A549 (cell line): ENCODE measurements around the gene MBNL2. TPM values are rescaled to one million over a fixed set of nuclear protein-coding genes. Genes with fewer than 3 reads are reported as not detected.
A peak's percentile ranks its signal among the peaks of the same experiment; 100 is the strongest.

Experiments used
- ATAC-seq, 2 experiments: fragments of 200-7000 bp in 1 of 2; fragments of >200 bp in 1 of 2; cut with Nextera tagmentation in 1 of 2; cut with Tn5 transposase in 1 of 2; 3 replicates each; pipeline versions ENCODE4 v1.8.0 to v1.9.1; 2018 to 2020; ENCODE audit warnings: mild to moderate bottlenecking in 1 of 2, moderate library complexity in 1 of 2
- CTCF ChIA-PET: fragments of 300-600 bp; sonication (Branson Sonifier 250); formaldehyde crosslinking; extraction: SDS; loops from one replicate; lab custom pipeline; 2021; ENCODE audit warnings: antibody characterized with exemption, inconsistent platforms; lab: Yijun Ruan, JAX
- POLR2A ChIA-PET: fragments of 350-600 bp; formaldehyde crosslinking; extraction: SDS; loops from one replicate; lab custom pipeline; 2021; ENCODE audit warnings: antibody characterized with exemption, inconsistent platforms; lab: Yijun Ruan, JAX
- DNase-seq, 2 experiments: peaks; one replicate each; pipeline versions ENCODE4 v3.0.0 to v3.0.0-alpha.2; 2011 to 2016; ENCODE audit warnings: low read depth in 1 of 2, low spot score in 1 of 2
- FAIRE-seq: peaks from 2 replicates; lab custom pipeline; 2011; peaks lifted over from hg19 to GRCh38; lab: Jason Lieb, UNC
- H3K27ac ChIP-seq, 2 experiments: fragments of >200 bp; sonication (Bioruptor Twin); formaldehyde crosslinking; 3 replicates each; pipeline ENCODE4 v1.5.1; 2016 to 2017
- H3K4me1 ChIP-seq: fragments of >200 bp; sonication (Bioruptor Twin); formaldehyde crosslinking; 3 replicates; pipeline ENCODE4 v1.6.1; 2016
- H3K4me2 ChIP-seq: fragments of >200 bp; sonication (Bioruptor Twin); formaldehyde crosslinking; 3 replicates; pipeline ENCODE4 v1.6.1; 2016
- H3K4me3 ChIP-seq: fragments of >200 bp; sonication (Bioruptor Twin); formaldehyde crosslinking; 3 replicates; pipeline ENCODE4 v1.5.1; 2016
- H3K9me3 ChIP-seq: fragments of >200 bp; sonication (Bioruptor Twin); formaldehyde crosslinking; 3 replicates; pipeline ENCODE4 v1.6.1; 2016
- BCL3 ChIP-seq: fragments of >200 bp; sonication (Bioruptor Twin); formaldehyde crosslinking; IDR thresholded peaks from 3 replicates; pipeline ENCODE4 v1.6.1; 2016
- CHD2 ChIP-seq: fragments of 150-350 bp; IDR thresholded peaks from 2 replicates; pipeline ENCODE4 v1.6.1; 2014; ENCODE audit warnings: low read length; ENCODE audit not compliant: partially characterized antibody
- CTCF ChIP-seq: fragments of >200 bp; sonication (Bioruptor Twin); formaldehyde crosslinking; IDR thresholded peaks from 3 replicates; pipeline ENCODE4 v1.5.1; 2016
- E2F6 ChIP-seq: IDR thresholded peaks from 2 replicates; pipeline ENCODE4 v1.6.1; 2012; ENCODE audit warnings: low read depth, borderline replicate concordance
- ELK1 ChIP-seq: fragments of 150-350 bp; IDR thresholded peaks from 2 replicates; pipeline ENCODE4 v1.6.1; 2014; ENCODE audit warnings: low read depth, mild to moderate bottlenecking, low read length
- ESRRA ChIP-seq: fragments of 150-350 bp; IDR thresholded peaks from 2 replicates; pipeline ENCODE4 v1.6.1; 2014; ENCODE audit warnings: mild to moderate bottlenecking, low read length, borderline replicate concordance
- HEYL ChIP-seq: fragments of 250-450 bp; sonication (Bioruptor Pico); IDR thresholded peaks from 2 replicates; pipeline ENCODE4 v1.8.0; 2021; ENCODE audit warnings: mild to moderate bottlenecking, moderate library complexity
- MAFK ChIP-seq: fragments of 450-650 bp; IDR thresholded peaks from 2 replicates; pipeline ENCODE4 v1.6.1; 2014; ENCODE audit not compliant: partially characterized antibody
- NPAS2 ChIP-seq: fragments of 250-450 bp; sonication (Bioruptor Pico); IDR thresholded peaks from 2 replicates; pipeline ENCODE4 v1.8.0; 2022; ENCODE audit warnings: mild to moderate bottlenecking, moderate library complexity, borderline replicate concordance
- PHF8 ChIP-seq: fragments of 200-600 bp; sonication (generic); IDR thresholded peaks from 2 replicates; pipeline ENCODE4 v1.6.1; 2016; ENCODE audit warnings: low read depth, mild to moderate bottlenecking, antibody characterized with exemption, moderate library complexity, borderline replicate concordance
- RFX5 ChIP-seq: fragments of 450-650 bp; IDR thresholded peaks from 2 replicates; pipeline ENCODE4 v1.7.1; 2014; ENCODE audit warnings: antibody characterized with exemption, mild to moderate bottlenecking, moderate library complexity
- WGBS: methylation state at CpG from one replicate; pipeline ENCODE4 v1.1.6; 2017; ENCODE audit errors: missing lambda C conversion rate; 5-methylcytosine and 5-hydroxymethylcytosine counted together
- polyA plus RNA-seq, 4 experiments: library from polyadenylated mRNA; depleted of rRNA in 3 of 4; stranded (reverse); fragments of >200 nt; fragmentation: RNase III in 1 of 4; extraction: RNeasy Plus Mini Kit Qiagen cat#74134 plus additional on column Dnase treatment in 1 of 4; gene quantifications; 2 replicates in 3 of 4; 3 replicates in 1 of 4; pipeline ENCODE4 v1.2.3, GENCODE V29; 2011 to 2017
- TF ChIP-seq, protein P1 (sequence below): fragments of 200-600 bp; sonication (generic); IDR thresholded peaks from 2 replicates; pipeline ENCODE4 v1.6.1; 2016; ENCODE audit warnings: antibody characterized with exemption, mild to moderate bottlenecking, moderate library complexity

Gene MBNL2
- polyA plus RNA-seq, 2 of the 4 experiments (the other 2 are of a cell fraction) = 18.7 to 20.6 TPM

DNA sequence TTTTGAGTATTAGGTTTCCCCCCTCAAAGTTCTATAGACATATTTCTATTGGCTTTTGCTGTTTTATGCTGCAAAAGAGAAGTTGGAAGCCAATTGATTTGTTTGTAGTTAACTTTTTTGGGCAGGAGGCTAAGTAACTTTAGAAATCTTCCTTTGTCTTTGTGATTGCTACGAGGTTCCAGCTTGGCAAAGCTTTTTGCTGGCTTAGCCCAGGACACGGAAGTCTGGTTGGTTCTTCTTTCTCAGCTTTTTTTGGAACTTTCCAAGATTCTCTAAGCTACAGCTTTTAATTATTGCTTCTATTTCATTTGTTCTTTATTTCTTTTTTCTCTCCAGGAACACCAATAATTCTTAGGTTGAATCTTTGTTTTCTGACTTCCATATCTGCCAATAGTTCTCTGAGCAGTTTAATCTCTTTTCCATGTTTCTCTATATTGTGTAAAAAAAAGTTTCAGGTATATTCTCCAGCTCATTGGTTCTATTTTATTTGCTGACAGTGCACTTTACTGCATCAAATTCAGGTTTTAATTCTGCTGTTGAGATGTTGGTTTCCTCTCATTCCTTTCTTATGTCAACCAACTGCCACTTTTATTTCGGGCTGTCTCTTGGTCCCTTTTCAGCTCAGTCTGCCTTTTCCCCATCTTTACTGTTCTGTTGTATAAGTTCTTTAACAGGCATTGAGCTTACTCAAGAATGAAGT, 27.8 kb downstream of the MBNL2 start:
- no peaks in the 10 kb centered on the region for H3K9me3 ChIP-seq
- H3K27ac ChIP-seq = peak overlapping the region; percentile 67
- ChIA-PET CTCF (interaction anchor here (0.8 to 1.9 kb wide), 5 partner anchors 12 to 141 kb away, joined by 3 to 6 read pairs (median 3); partner anchors contain the start of gene MBNL2), POLR2A (interaction anchor here (0.8 to 1.7 kb wide), 2 partner anchors 26 to 28 kb away, joined by 3 to 6 read pairs; partner anchors contain the start of gene MBNL2)
- WGBS = 32% methylated on average over 3 of the region's 3 CpGs
- peak overlapping the region; percentile 68 for H3K4me2 ChIP-seq
- H3K4me3 ChIP-seq = no peak overlapping the region
- H3K4me1 ChIP-seq = peaks cover 79% of the 10 kb centered on the region
- ATAC-seq = peak in 1 of 2 experiments; percentile 31; a peak in 1 of 6 replicates
- no peak for DNase-seq
- TF ChIP-seq MAFK (peak; percentile 99), PHF8 (no peak)
- no peak for FAIRE-seq

GRCh38 chr13:97250560-97250959, 28.4 kb downstream of the MBNL2 start:
- CTCF ChIA-PET = interaction anchor here (0.8 to 1.9 kb wide), 5 partner anchors 11 to 141 kb away, joined by 3 to 6 read pairs (median 3); partner anchors contain the start of gene MBNL2
- H3K9me3 ChIP-seq = no peaks in the 10 kb centered on the region
- H3K4me3 ChIP-seq = no peak overlapping the region
- TF ChIP-seq CHD2 (no peak), HEYL (CRISPR knock-in tag) (no peak), ELK1 (no peak), NPAS2 (CRISPR knock-in tag) (no peak), CTCF (no peak), ESRRA (no peak), RFX5 (no peak), E2F6 (no peak), BCL3 (no peak)
- TF ChIP-seq, protein P1, sequence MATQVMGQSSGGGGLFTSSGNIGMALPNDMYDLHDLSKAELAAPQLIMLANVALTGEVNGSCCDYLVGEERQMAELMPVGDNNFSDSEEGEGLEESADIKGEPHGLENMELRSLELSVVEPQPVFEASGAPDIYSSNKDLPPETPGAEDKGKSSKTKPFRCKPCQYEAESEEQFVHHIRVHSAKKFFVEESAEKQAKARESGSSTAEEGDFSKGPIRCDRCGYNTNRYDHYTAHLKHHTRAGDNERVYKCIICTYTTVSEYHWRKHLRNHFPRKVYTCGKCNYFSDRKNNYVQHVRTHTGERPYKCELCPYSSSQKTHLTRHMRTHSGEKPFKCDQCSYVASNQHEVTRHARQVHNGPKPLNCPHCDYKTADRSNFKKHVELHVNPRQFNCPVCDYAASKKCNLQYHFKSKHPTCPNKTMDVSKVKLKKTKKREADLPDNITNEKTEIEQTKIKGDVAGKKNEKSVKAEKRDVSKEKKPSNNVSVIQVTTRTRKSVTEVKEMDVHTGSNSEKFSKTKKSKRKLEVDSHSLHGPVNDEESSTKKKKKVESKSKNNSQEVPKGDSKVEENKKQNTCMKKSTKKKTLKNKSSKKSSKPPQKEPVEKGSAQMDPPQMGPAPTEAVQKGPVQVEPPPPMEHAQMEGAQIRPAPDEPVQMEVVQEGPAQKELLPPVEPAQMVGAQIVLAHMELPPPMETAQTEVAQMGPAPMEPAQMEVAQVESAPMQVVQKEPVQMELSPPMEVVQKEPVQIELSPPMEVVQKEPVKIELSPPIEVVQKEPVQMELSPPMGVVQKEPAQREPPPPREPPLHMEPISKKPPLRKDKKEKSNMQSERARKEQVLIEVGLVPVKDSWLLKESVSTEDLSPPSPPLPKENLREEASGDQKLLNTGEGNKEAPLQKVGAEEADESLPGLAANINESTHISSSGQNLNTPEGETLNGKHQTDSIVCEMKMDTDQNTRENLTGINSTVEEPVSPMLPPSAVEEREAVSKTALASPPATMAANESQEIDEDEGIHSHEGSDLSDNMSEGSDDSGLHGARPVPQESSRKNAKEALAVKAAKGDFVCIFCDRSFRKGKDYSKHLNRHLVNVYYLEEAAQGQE = no peak
- POLR2A ChIA-PET = interaction anchor here (0.8 to 1.7 kb wide), 2 partner anchors 27 to 29 kb away, joined by 3 to 6 read pairs; partner anchors contain the start of gene MBNL2
- H3K4me2 ChIP-seq = peak overlapping the region; percentile 68
- H3K4me1 ChIP-seq = peaks cover 79% of the 10 kb centered on the region
- peak overlapping the region; percentile 67 for H3K27ac ChIP-seq
- ATAC-seq = peak in 1 of 2 experiments; percentile 38; a peak in 2 of 6 replicates
- no peak for FAIRE-seq
- DNase-seq = no peak
